H1 (cell line): ENCODE results near the gene NKTR. TPM values are rescaled to one million over a fixed set of nuclear protein-coding genes. Genes with fewer than 3 reads are reported as not detected.
A peak's percentile ranks its signal among the peaks of the same experiment; 100 is the strongest.

Experiments used
- CTCF ChIA-PET: fragments of 300-600 bp; sonication (Branson Sonifier 250); formaldehyde crosslinking; loops from one replicate; lab custom pipeline; 2021; ENCODE audit not compliant: partially characterized antibody; lab: Charles Lee
- POLR2A ChIA-PET: fragments of 300-600 bp; sonication (Branson Sonifier 250); formaldehyde crosslinking; loops from one replicate; lab custom pipeline; 2021; ENCODE audit warnings: inconsistent platforms; ENCODE audit not compliant: partially characterized antibody; lab: Charles Lee
- DNase-seq, 2 experiments: peaks; one replicate each; pipeline versions ENCODE4 v3.0.0 to v3.0.0-alpha.2; 2010 to 2022; ENCODE audit warnings: low spot score in 2 of 2, low read depth in 1 of 2, mixed read lengths in 1 of 2
- FAIRE-seq: peaks from 2 replicates; lab custom pipeline; 2011; peaks lifted over from hg19 to GRCh38; lab: Jason Lieb, UNC
- H2AFZ ChIP-seq: 2 replicates; pipeline ENCODE4 v1.8.1; 2012; ENCODE audit warnings: low read length, inconsistent platforms
- H2AK5ac ChIP-seq: 2 replicates; pipeline ENCODE4 v1.6.1; 2013; ENCODE audit warnings: low read depth, low read length
- H2BK120ac ChIP-seq: replicated peaks from 2 replicates; pipeline ENCODE3; 2013; ENCODE audit warnings: low read depth, low read length, inconsistent platforms
- H2BK12ac ChIP-seq: 2 replicates; pipeline ENCODE4 v1.6.1; 2013; ENCODE audit warnings: low read depth, low read length
- H2BK15ac ChIP-seq: 2 replicates; pipeline ENCODE4 v1.6.1; 2013; ENCODE audit warnings: low read length
- H2BK20ac ChIP-seq: 2 replicates; pipeline ENCODE4 v1.6.1; 2013; ENCODE audit warnings: low read length
- H2BK5ac ChIP-seq: 2 replicates; pipeline ENCODE4 v1.6.1; 2013; ENCODE audit warnings: low read depth, low read length
- H3K14ac ChIP-seq: 2 replicates; pipeline ENCODE4 v1.6.1; 2013; ENCODE audit warnings: inconsistent platforms; ENCODE audit not compliant: insufficient read length
- H3K18ac ChIP-seq: 2 replicates; pipeline ENCODE4 v1.6.1; 2013; ENCODE audit warnings: low read length; ENCODE audit errors: extremely low read depth
- H3K23ac ChIP-seq: 2 replicates; pipeline ENCODE4 v1.6.1; 2013; ENCODE audit warnings: inconsistent platforms; ENCODE audit not compliant: insufficient read length
- H3K23me2 ChIP-seq: 2 replicates; pipeline ENCODE4 v1.6.1; 2013; ENCODE audit warnings: low read depth, low read length
- H3K27ac ChIP-seq: 2 replicates; pipeline ENCODE4 v1.6.1; 2011; ENCODE audit warnings: low read depth, low read length, inconsistent platforms
- H3K27me3 ChIP-seq, 4 experiments: replicated peaks in 1 of 4; 1 replicate in 1 of 4; 2 replicates in 3 of 4; pipeline versions ENCODE4 v1.6.1 to v1.8.1; 2011 to 2013; ENCODE audit warnings: low read length in 3 of 4, mild to moderate bottlenecking in 3 of 4, inconsistent platforms in 2 of 4, mixed read lengths in 2 of 4, moderate library complexity in 1 of 4; ENCODE audit not compliant: control insufficient read depth in 3 of 4, insufficient read depth in 3 of 4; ENCODE audit errors: extremely low read depth in 1 of 4
- H3K36me3 ChIP-seq, 4 experiments: 2 replicates each; pipeline versions ENCODE4 v1.6.1 to v1.8.1; 2011 to 2013; ENCODE audit warnings: mild to moderate bottlenecking in 4 of 4, low read length in 3 of 4, moderate library complexity in 2 of 4, control low read depth in 1 of 4, inconsistent platforms in 1 of 4; ENCODE audit not compliant: insufficient read depth in 4 of 4, control insufficient read depth in 2 of 4
- H3K4ac ChIP-seq: replicated peaks from 2 replicates; pipeline ENCODE3; 2013; ENCODE audit warnings: low read length, low read depth, mixed read lengths, inconsistent platforms; ENCODE audit not compliant: insufficient read length
- H3K4me1 ChIP-seq, 4 experiments: replicated peaks in 1 of 4; 1 replicate in 1 of 4; 2 replicates in 3 of 4; pipeline versions ENCODE4 v1.6.1 to v1.8.1; 2011 to 2013; ENCODE audit warnings: low read length in 3 of 4, inconsistent platforms in 2 of 4, mixed read lengths in 1 of 4; ENCODE audit not compliant: insufficient read depth in 4 of 4, control insufficient read depth in 3 of 4
- H3K4me2 ChIP-seq, 2 experiments: 2 replicates each; pipeline versions ENCODE4 v1.6.1 to v1.8.1; 2011 to 2013; ENCODE audit warnings: low read depth in 2 of 2, low read length in 2 of 2, control low read depth in 1 of 2, inconsistent platforms in 1 of 2, mild to moderate bottlenecking in 1 of 2; ENCODE audit not compliant: insufficient read depth in 1 of 2
- H3K4me3 ChIP-seq, 4 experiments: fragments of 200-600, 300-600 bp in 1 of 4; sonication (generic), shearing (Covaris generic), sonication (Bioruptor Twin) in 1 of 4; 2 replicates each; pipeline versions ENCODE4 v1.5.1 to v1.8.1; 2011 to 2016; ENCODE audit warnings: low read length in 4 of 4, low read depth in 3 of 4, control low read depth in 2 of 4, inconsistent platforms in 2 of 4, mild to moderate bottlenecking in 2 of 4, mixed read lengths in 1 of 4, moderate library complexity in 1 of 4; ENCODE audit not compliant: insufficient read depth in 2 of 4; ENCODE audit errors: extremely low read depth in 1 of 4
- H3K56ac ChIP-seq: replicated peaks from 2 replicates; pipeline ENCODE3; 2013; ENCODE audit warnings: low read depth, mild to moderate bottlenecking, mixed read lengths, low read length, inconsistent platforms; ENCODE audit not compliant: insufficient read length
- H3K79me1 ChIP-seq: 2 replicates; pipeline ENCODE4 v1.6.1; 2013; ENCODE audit warnings: low read depth, low read length, control low read depth
- H3K79me2 ChIP-seq, 2 experiments: 2 replicates each; pipeline versions ENCODE4 v1.6.1 to v1.8.1; 2012 to 2013; ENCODE audit warnings: low read length in 2 of 2, mild to moderate bottlenecking in 2 of 2, inconsistent platforms in 1 of 2; ENCODE audit not compliant: insufficient read depth in 2 of 2, control insufficient read depth in 1 of 2
- H3K9ac ChIP-seq, 4 experiments: replicated peaks in 1 of 4; 1 replicate in 1 of 4; 2 replicates in 3 of 4; pipeline versions ENCODE4 v1.6.1 to v1.8.1; 2011 to 2013; ENCODE audit warnings: low read depth in 3 of 4, low read length in 3 of 4, control low read depth in 2 of 4, mild to moderate bottlenecking in 2 of 4, moderate library complexity in 2 of 4, inconsistent platforms in 1 of 4; ENCODE audit errors: extremely low read depth in 1 of 4
- H3K9me3 ChIP-seq, 2 experiments: 2 replicates each; pipeline versions ENCODE4 v1.6.1 to v1.8.1; 2012 to 2013; ENCODE audit warnings: mild to moderate bottlenecking in 2 of 2, moderate library complexity in 2 of 2, control low read depth in 1 of 2, inconsistent platforms in 1 of 2, low read depth in 1 of 2, low read length in 1 of 2, mixed read lengths in 1 of 2; ENCODE audit not compliant: insufficient read depth in 2 of 2
- H4K20me1 ChIP-seq, 2 experiments: replicated peaks in 1 of 2; 2 replicates each; pipeline versions ENCODE3 to v1.8.1; 2011 to 2013; ENCODE audit warnings: inconsistent platforms in 2 of 2, low read length in 2 of 2, mild to moderate bottlenecking in 1 of 2; ENCODE audit not compliant: insufficient read depth in 2 of 2, control insufficient read depth in 1 of 2
- H4K5ac ChIP-seq: 2 replicates; pipeline ENCODE4 v1.6.1; 2013; ENCODE audit warnings: low read length, low read depth, mixed read lengths, inconsistent platforms; ENCODE audit not compliant: insufficient read length
- H4K8ac ChIP-seq: 2 replicates; pipeline ENCODE4 v1.8.0; 2013; ENCODE audit warnings: mild to moderate bottlenecking, moderate library complexity, low read length, inconsistent platforms; ENCODE audit not compliant: insufficient read depth; ENCODE audit errors: extremely low read depth
- H4K91ac ChIP-seq: replicated peaks from 2 replicates; pipeline ENCODE3; 2013; ENCODE audit warnings: low read length, mixed read lengths, inconsistent platforms; ENCODE audit not compliant: insufficient read length
- CHD1 ChIP-seq: IDR thresholded peaks from 2 replicates; pipeline ENCODE4 v1.6.1; 2012; ENCODE audit warnings: low read depth, low read length, improper control_type of control experiment
- NRF1 ChIP-seq: IDR thresholded peaks from 2 replicates; pipeline ENCODE4 v1.6.1; 2011; ENCODE audit warnings: mild to moderate bottlenecking, low read depth, low read length, improper control_type of control experiment
- whole genome bisulfite sequencing, 2 experiments: shearing (Covaris generic) in 1 of 2; methylation state at CpG; one replicate each; pipeline versions ENCODE4 v1.1.6 to v1.1.7; 2013 to 2015; ENCODE audit warnings: low lambda C conversion rate in 2 of 2, mixed read lengths in 2 of 2, inconsistent platforms in 1 of 2, low coverage in 1 of 2, missing lambda C conversion rate in 1 of 2; ENCODE audit not compliant: insufficient replicate concordance in 2 of 2, insufficient coverage in 1 of 2, insufficient read length in 1 of 2; ENCODE audit errors: extremely low coverage in 1 of 2, missing lambda C conversion rate in 1 of 2; 5-methylcytosine and 5-hydroxymethylcytosine counted together
- polyA plus RNA-seq, 7 experiments: library from polyadenylated mRNA; depleted of rRNA in 3 of 7; stranded (reverse) in 5 of 7; unstranded in 2 of 7; fragments of >200 nt in 5 of 7; fragments of 200-250 nt in 2 of 7; gene quantifications; 1 replicate in 5 of 7; 2 replicates in 1 of 7; 4 replicates in 1 of 7; pipeline versions ENCODE4 v1.2.1 to v1.2.3, GENCODE V29; 2011 to 2013; ENCODE audit warnings: missing spikeins in 2 of 7, mixed read lengths in 2 of 7
- total RNA-seq: library from RNA; stranded (reverse); fragmentation: NEBNext Ultra II Directional; extraction: Animal tissue kit (Norgen Biotek cat#: 25700); gene quantifications from 2 replicates; pipeline ENCODE4 v1.2.1, GENCODE V29; 2021

The NKTR gene
- total and polyA plus RNA-seq, 2 of the 8 experiments (the other 6 are each of a cell fraction or from before 2014, with no cell fraction given) = 24.1 to 62.2 TPM

GRCh38 chr3:42652611-42653302 is 52.3 kb downstream of the NKTR start:
- Histone ChIP-seq H3K4ac (no peak overlapping the region), H2AK5ac (peak overlapping the region; percentile 7; the same call in 1 of the 2 replicates), H4K5ac (no peak overlapping the region), H3K23me2 (peaks cover 3% of the 10 kb centered on the region; the same call in 1 of the 2 replicates), H3K4me3 (peak overlapping the region in 1 of 4 experiments; percentile 74; a peak in 1 of 8 replicates), H2BK20ac (0 out of 2 replicates have a peak overlapping the region, but pooled peaks have one; percentile 0), H3K27me3 (no peaks in the 10 kb centered on the region), H2BK120ac (no peak overlapping the region), H4K91ac (peak overlapping the region; percentile 29), H3K4me1 (peaks cover 6 to 39% (median 30%) of the 10 kb centered on the region in 4 experiments), H4K20me1 (peaks cover 0 to 2% of the 10 kb centered on the region in 2 experiments), H3K56ac (no peak overlapping the region), H3K4me2 (peak overlapping the region in 1 of 2 experiments; percentile 53; a peak in 1 of 4 replicates), H2BK12ac (peak overlapping the region; percentile 56; the same call in 1 of the 2 replicates), H4K8ac (no peak overlapping the region), H3K9ac (no peak overlapping the region), H3K79me1 (0 out of 2 replicates have a peak, but pooled peaks cover 2% of the 10 kb centered on the region), H2BK5ac (peak overlapping the region; percentile 66), H2AFZ (no peak overlapping the region), H3K14ac (no peak overlapping the region), H3K36me3 (peaks cover 0 to 4% (median 1%) of the 10 kb centered on the region in 4 experiments; a peak in 2 of 8 replicates), H3K79me2 (no peaks in the 10 kb centered on the region), H3K9me3 (no peaks in the 10 kb centered on the region), H3K18ac (peak overlapping the region; percentile 4; the same call in 1 of the 2 replicates), H3K27ac (no peak overlapping the region), H2BK15ac (peak overlapping the region; percentile 97), H3K23ac (no peak overlapping the region)
- WGBS, 2 experiments = 53% methylated on average over 7 of the region's 7 CpGs; no CpG with 5 or more reads in 1 of the 2 experiments
- TF ChIP-seq CHD1 = no peak
- no peak for TF ChIP-seq NRF1
- no peak for FAIRE-seq
- peak in 1 of 2 experiments; percentile 58 for DNase-seq
- CTCF ChIA-PET = interaction anchor here (0.8 to 4.3 kb wide), 14 partner anchors 9 to 402 kb away, joined by 3 to 31 read pairs (median 3); no protein-coding TSS in a partner anchor
- POLR2A ChIA-PET = interaction anchor here (0.7 to 3.6 kb wide), 7 partner anchors 13 to 99 kb away, joined by 3 to 14 read pairs (median 10); partner anchors contain the start of genes NKTR and SEC22C
